AG20443 (cell line): ENCODE measurements around the gene ARHGEF28.

Source experiments
- DNase-seq: peaks from one replicate; pipeline ENCODE4 v3.0.0; 2012; ENCODE audit warnings: low spot score, mixed read lengths

The ARHGEF28 gene

DNA sequence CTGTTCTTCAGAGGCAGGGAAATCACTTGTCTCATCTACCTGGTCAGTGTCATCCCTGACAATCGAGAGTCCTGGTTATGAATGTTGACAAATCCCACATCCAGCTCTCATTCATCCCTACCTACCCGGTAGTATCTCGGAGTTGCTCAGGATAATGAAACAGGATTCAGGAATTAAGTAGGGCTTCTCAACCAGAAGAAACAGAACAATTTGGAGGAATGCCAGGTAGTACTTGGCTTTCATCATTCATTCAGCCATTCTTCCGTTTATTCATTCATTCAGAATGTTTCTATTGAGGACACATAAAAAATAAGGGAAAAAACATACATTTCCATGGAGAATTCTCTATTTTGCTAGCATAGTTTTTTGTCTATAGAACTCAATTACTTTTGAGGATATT lies 195.0 kb downstream of the ARHGEF28 start:
- DNase-seq, result no peak

- no peak for DNase-seq
Measured at GRCh38 chr5:73822278-73822988, 196.4 kb downstream of the ARHGEF28 start.

- no peak for DNase-seq
Measured at GRCh38 chr5:73822989-73823339, 197.0 kb downstream of the ARHGEF28 start.

DNA sequence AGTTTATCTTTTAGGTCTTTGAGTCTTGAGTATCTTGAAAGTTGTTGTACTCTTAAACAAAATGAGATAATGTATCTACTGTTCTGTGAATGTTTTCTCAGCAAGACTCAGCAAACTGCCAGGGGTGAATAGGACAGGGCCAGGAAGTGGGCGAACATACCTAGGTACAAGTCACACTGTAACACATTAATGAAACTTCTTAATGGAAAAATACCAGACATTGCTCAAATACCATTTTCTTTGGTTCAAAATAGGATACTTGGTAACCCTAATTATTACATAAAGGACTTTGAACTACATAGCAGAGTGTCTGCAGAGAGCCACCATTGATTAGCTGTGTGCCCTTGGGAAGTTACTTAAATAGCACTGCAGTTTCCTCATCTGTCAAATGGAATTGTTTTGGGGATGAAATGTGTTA lies 197.5 kb downstream of the ARHGEF28 start:
- DNase-seq, result no peak

DNA sequence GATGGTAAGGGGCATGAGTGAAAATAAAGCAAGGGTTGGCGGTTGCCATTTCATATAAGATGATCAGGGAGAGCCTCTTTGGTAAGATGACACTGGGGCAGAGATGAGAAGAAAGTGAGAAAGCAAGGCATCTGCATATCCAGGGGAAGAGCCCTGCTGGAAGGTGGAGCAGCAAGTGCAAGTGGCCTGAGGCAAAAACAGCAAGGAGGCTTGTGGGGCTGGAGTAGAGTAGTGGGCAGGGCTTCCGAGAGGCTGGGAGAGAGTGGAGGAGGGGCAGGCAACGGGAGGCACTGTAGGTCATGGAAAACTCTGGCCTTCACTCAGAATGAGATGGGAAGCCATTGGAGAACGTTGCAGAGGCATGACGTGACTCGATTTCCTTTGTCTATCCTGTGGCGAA lies 199.2 kb downstream of the ARHGEF28 start:
- no peak for DNase-seq

DNA sequence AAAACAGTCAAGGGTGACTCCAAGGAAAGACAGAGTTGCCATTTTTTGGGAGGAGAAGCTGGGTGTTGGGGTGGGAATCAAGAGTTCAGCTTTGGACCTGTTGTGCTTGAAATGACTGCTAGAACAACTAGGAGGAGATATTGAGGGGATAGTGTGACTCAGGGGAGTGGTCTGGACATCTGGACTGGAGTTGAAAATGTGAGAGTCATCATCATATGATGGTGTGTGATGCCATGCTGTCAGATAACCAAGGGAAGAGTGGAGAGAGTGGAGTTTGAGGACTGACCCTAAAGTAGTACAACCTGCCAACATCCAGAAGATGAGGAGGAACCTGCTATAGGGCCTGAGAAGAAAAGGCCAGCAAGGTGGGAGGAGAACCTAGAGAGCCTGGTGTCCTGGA lies 199.7 kb downstream of the ARHGEF28 start:
- no peak for DNase-seq

GRCh38 chr5:73826301-73827105 lies 200.5 kb downstream of the ARHGEF28 start:
- peak; percentile 61 for DNase-seq

DNA sequence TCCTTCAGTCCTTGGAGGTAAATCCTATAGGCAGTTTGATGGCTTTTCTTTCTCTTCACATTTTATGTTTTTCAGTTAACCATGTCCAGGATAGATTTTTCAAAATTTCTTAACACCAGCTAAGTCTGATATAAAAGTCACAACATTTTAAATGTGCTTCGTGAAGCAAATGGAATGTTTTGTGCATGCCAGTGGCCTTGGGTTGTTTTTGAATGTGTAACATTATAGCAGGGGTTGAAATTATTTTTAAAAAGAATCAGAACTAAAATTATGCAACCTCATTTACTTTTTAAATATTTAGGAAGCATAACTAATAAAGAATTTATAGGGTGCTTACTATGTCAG lies 201.1 kb downstream of the ARHGEF28 start:
- peak; percentile 42 for DNase-seq

- DNase-seq, result no peak
Measured at GRCh38 chr5:73828465-73828864, 202.5 kb downstream of the ARHGEF28 start.

GRCh38 chr5:73830646-73831045 lies 204.7 kb downstream of the ARHGEF28 start:
- DNase-seq, result no peak

- DNase-seq, result no peak
Measured at GRCh38 chr5:73831066-73831465, 205.1 kb downstream of the ARHGEF28 start.

DNA sequence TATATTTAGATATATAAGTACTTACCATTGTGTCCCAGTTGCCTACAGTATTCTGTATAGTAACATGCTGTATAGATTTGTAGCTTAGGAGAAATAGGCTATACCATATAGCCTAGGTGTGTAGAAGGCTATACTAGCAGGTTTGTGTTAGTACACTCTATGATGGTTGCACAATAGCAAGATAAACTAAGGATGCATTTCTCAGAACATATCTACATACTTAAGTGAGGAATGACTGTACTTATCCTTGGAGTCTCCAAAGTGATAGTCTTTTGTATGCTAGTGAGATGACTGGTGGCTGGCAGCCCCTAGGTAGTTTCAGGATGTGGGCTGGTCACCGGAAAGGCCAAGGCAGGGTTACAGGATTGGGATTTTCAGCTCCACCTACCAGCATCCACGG lies 208.7 kb downstream of the ARHGEF28 start:
- no peak for DNase-seq

DNA sequence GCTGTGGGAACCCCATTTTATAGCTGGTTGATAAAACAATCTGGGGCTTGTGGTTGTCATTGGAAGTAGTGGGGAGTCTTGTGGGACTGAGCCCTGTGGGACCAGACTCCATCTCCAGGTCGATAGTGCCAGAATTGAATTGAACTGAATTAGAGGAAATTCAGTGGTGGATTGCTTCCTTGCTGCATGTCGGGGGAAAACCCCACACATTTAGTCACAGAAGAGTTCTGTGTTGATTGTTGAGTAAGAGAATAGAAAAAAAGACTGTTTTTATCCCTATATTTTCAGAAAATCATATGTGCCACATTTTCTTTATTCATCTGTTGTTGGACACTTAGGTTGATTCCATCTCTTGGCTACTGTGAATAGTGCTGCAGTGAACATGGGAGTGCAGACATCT lies 209.7 kb downstream of the ARHGEF28 start:
- no peak for DNase-seq

DNA sequence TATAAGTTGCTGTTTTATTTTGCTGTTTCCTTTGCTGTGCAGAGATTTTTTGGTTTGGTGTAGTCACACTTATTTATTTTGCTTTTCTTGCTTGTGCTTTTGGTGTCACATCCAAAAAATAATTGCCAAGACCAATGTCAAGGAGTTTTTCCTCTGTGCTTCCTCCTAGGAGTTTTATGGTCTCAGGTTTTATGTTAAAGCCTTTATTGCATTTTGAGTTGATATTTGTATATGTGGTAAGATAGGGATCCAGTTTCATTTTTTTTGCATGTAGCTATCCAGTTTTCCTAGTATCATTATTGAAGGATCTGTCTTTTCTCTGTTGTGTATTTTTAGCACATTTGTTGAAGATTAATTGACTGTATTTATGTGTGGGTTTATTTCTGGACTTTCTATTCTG lies 210.6 kb downstream of the ARHGEF28 start:
- DNase-seq, result no peak

GRCh38 chr5:73838901-73839300 lies 212.9 kb downstream of the ARHGEF28 start:
- DNase-seq, result no peak

- no peak for DNase-seq
Measured at GRCh38 chr5:73841641-73842040, 215.6 kb downstream of the ARHGEF28 start.

DNA sequence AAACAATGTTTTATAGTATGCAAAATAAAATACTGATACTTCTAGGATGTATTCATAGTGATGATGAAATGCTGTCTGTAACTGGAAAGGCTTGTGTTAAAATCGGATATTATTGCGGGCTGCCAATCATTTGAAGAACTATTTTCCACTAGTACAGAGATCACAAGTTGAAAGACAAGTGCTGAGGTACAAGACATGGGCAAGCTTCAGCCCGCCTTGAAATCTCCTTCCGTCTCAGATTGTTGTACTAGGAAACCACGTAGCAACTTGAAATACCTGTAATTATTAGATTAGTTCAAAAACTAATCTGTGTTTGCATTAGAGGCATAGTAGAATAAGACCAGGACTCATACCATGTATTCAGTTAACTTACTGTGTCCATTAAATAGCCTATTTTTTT lies 218.2 kb downstream of the ARHGEF28 start:
- no peak for DNase-seq

GRCh38 chr5:73851471-73852181 lies 225.6 kb downstream of the ARHGEF28 start:
- no peak for DNase-seq

DNA sequence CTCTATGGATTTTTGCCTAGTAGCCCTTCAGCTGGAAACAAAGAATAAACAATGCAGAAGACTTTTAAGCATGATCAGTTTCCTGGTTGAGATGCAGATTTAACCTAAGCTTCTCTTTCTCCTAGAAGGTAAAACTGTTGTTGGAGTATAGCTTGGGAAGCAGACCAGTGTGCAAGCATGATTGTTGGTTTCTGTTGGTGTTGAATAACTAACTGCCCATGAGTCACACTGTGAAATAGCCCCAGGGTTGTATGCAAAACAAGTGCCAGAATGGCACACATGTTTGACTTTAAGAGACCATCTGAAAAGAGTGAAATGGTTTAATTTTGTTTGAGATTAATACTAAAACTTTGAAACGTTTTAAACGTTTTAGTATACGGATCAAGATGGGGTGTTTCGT lies 227.1 kb downstream of the ARHGEF28 start:
- DNase-seq, result peak; percentile 72

GRCh38 chr5:73856997-73857396 lies 231.0 kb downstream of the ARHGEF28 start:
- peak; percentile 10 for DNase-seq

DNA sequence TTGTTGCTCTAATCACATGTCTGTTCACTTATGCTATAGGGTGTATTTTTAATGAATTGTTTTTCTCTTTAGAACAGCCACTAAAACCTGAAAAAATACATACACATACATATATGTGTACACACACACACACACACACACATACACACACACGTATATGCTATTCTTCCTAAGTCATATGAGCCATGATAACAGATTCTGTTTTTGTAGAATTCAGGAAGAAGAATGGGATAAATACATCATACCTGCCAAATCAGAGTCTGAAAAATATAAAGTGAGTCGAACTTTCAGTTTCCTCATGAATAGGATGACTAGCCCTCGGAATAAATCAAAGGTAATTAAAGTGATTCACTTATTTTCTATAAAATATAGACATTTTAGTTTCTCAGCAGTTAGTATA lies 231.4 kb downstream of the ARHGEF28 start:
- no peak for DNase-seq

DNA sequence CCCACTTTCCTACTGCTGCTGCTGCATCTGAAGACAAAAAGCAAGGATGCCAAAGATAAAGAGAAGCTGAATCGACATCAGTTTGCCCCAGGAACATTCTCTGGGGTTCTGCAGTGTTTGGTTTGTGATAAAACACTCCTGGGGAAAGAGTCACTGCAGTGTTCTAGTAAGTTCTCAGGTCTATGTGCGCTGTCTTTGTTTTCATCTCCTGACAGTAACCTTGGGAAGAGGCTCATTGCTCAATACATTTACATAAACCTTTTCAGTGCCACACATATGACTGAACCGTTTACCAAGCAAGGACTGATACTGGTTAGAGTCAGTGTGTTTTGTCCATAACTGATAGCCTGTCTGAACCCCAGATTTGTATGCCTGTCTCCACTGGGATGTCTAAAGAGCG lies 232.1 kb downstream of the ARHGEF28 start:
- no peak for DNase-seq

GRCh38 chr5:73858776-73859175 lies 232.8 kb downstream of the ARHGEF28 start:
- no peak for DNase-seq
